ENCODE data around the gene DNASE2.
"Not testable (repeated sequence)": the region's sequence is repeated elsewhere in the genome, so short reads cannot be mapped to it uniquely, and the experiment has no call there.

The DNASE2 gene

GRCh38 chr19:12881172-12881808 lies at the start of gene DNASE2:
DNASE2 (minus strand) TSS chr19:12881449; CDS start chr19:12881375, 74 bp downstream.
- DNase-seq (ENCODE audit: low read depth in 2 of 2), result peak; percentile 88 to 97

- no peak for DNase-seq (ENCODE audit: low read depth in 2 of 2)
Measured at GRCh38 chr19:12930002-12930645, 48.9 kb upstream of the DNASE2 start.

- no peak for DNase-seq (ENCODE audit: low read depth in 2 of 2)
Measured at GRCh38 chr19:12924621-12925310, 43.5 kb upstream of the DNASE2 start.

GRCh38 chr19:12922959-12923358 lies 41.7 kb upstream of the DNASE2 start:
- no peak for DNase-seq (ENCODE audit: low read depth in 2 of 2)

GRCh38 chr19:12921047-12921446 lies 39.8 kb upstream of the DNASE2 start:
- no peak for DNase-seq (ENCODE audit: low read depth in 2 of 2)

GRCh38 chr19:12918253-12918652 lies 37.0 kb upstream of the DNASE2 start:
- no peak for DNase-seq (ENCODE audit: low read depth in 2 of 2)

GRCh38 chr19:12915860-12916259 lies 34.6 kb upstream of the DNASE2 start:
- DNase-seq (ENCODE audit: low read depth in 2 of 2), result not testable (repeated sequence)

GRCh38 chr19:12913851-12914690 lies 32.8 kb upstream of the DNASE2 start:
- DNase-seq (ENCODE audit: low read depth in 2 of 2), result no peak

- DNase-seq (ENCODE audit: low read depth in 2 of 2), result no peak
Measured at GRCh38 chr19:12913011-12913561, 31.8 kb upstream of the DNASE2 start.

- DNase-seq (ENCODE audit: low read depth in 2 of 2), result no peak
Measured at GRCh38 chr19:12912571-12912970, 31.3 kb upstream of the DNASE2 start.

GRCh38 chr19:12907166-12907565 lies 25.9 kb upstream of the DNASE2 start:
- DNase-seq (ENCODE audit: low read depth in 2 of 2), result no peak

- no peak for DNase-seq (ENCODE audit: low read depth in 2 of 2)
Measured at GRCh38 chr19:12899891-12900518, 18.8 kb upstream of the DNASE2 start.

- DNase-seq (ENCODE audit: low read depth in 2 of 2), result no peak
Measured at GRCh38 chr19:12896460-12896859, 15.2 kb upstream of the DNASE2 start.

GRCh38 chr19:12893582-12893981 lies 12.3 kb upstream of the DNASE2 start:
- no peak for DNase-seq (ENCODE audit: low read depth in 2 of 2)

GRCh38 chr19:12891553-12892021 lies 10.3 kb upstream of the DNASE2 start:
- DNase-seq (ENCODE audit: low read depth in 2 of 2), result no peak

GRCh38 chr19:12890787-12891552 lies 9.7 kb upstream of the DNASE2 start, which contains the start of gene GCDH:
GCDH (plus strand) TSS chr19:12891160; CDS start chr19:12891305, 145 bp downstream.
- peak; percentile 92 to 95 for DNase-seq (ENCODE audit: low read depth in 2 of 2)

GRCh38 chr19:12890299-12890786 lies 9.1 kb upstream of the DNASE2 start:
- DNase-seq (ENCODE audit: low read depth in 2 of 2), result not testable (repeated sequence)

- no peak for DNase-seq (ENCODE audit: low read depth in 2 of 2)
Measured at GRCh38 chr19:12888006-12888603, 6.9 kb upstream of the DNASE2 start.

GRCh38 chr19:12886969-12887747 lies 5.9 kb upstream of the DNASE2 start, which contains the start of gene KLF1:
KLF1 (minus strand) TSS chr19:12887201; CDS start chr19:12887140, 61 bp downstream.
- DNase-seq (ENCODE audit: low read depth in 2 of 2), result no peak
